Endometrial microvascular endothelial cells (primary cell): ENCODE results near the gene OSBPL2. TPM values are rescaled to one million over a fixed set of nuclear protein-coding genes. Genes with fewer than 3 reads are reported as not detected.

Source experiments
- in situ Hi-C: cut with HindIII; loops from 2 replicates; pipeline ENCODE4 v1.10.0; 2017; ENCODE audit warnings: low sequenced_read_pairs, low pct_unique_long_range_greater_than_20kb; ENCODE audit errors: inconsistent ontology term
- total RNA-seq: library from RNA; depleted of rRNA; stranded (reverse); fragments of >200 nt; gene quantifications from one replicate; pipeline ENCODE4 v1.2.3, GENCODE V29; 2015; ENCODE audit errors: inconsistent ontology term

The OSBPL2 gene
- total RNA-seq, 1 donor from 2014 or later, result 15.6 TPM

- in situ Hi-C loops, result no loop called here
Measured at GRCh38 chr20:62203378-62204030, 34.8 kb upstream of the OSBPL2 start.

GRCh38 chr20:62205618-62206387 is 32.5 kb upstream of the OSBPL2 start:
- in situ Hi-C loops, result no loop called here

GRCh38 chr20:62206388-62206775 is 31.9 kb upstream of the OSBPL2 start:
- in situ Hi-C loops, result no loop called here

- in situ Hi-C loops, result no loop called here
Measured at GRCh38 chr20:62208061-62208794, 30.1 kb upstream of the OSBPL2 start.

- in situ Hi-C loops, result no loop called here
Measured at GRCh38 chr20:62208795-62209755, 29.2 kb upstream of the OSBPL2 start.

GRCh38 chr20:62209850-62210495 is 28.3 kb upstream of the OSBPL2 start:
- in situ Hi-C loops, result no loop called here

- in situ Hi-C loops, result no loop called here
Measured at GRCh38 chr20:62210496-62210855, 27.8 kb upstream of the OSBPL2 start.

- in situ Hi-C loops, result no loop called here
Measured at GRCh38 chr20:62211216-62211615, 27.1 kb upstream of the OSBPL2 start.

GRCh38 chr20:62211769-62212288 is 26.5 kb upstream of the OSBPL2 start:
- in situ Hi-C loops, result no loop called here

- in situ Hi-C loops, result no loop called here
Measured at GRCh38 chr20:62212299-62212698, 26.0 kb upstream of the OSBPL2 start.

- in situ Hi-C loops, result no loop called here
Measured at GRCh38 chr20:62214067-62214466, 24.3 kb upstream of the OSBPL2 start.

- in situ Hi-C loops, result no loop called here
Measured at GRCh38 chr20:62215020-62215990, 23.0 kb upstream of the OSBPL2 start.

GRCh38 chr20:62215991-62216635 is 22.2 kb upstream of the OSBPL2 start:
- in situ Hi-C loops, result no loop called here

- in situ Hi-C loops, result no loop called here
Measured at GRCh38 chr20:62216636-62217566, 21.4 kb upstream of the OSBPL2 start.

GRCh38 chr20:62217913-62218773 is 20.2 kb upstream of the OSBPL2 start:
- in situ Hi-C loops, result no loop called here
